MCF 10A (cell line): ENCODE results near the gene DDHD1. TPM values are rescaled to one million over a fixed set of nuclear protein-coding genes. Genes with fewer than 3 reads are reported as not detected.
"Not testable (repeated sequence)": the region's sequence is repeated elsewhere in the genome, so short reads cannot be mapped to it uniquely, and the experiment has no call there.

Source experiments
- BruUV-seq: library from RNA; stranded (reverse); fragments of 400-500 nt; replicated peaks from 2 replicates; lab custom pipeline; 2021; lab: Mats Ljungman, UMichigan
- CTCF ChIA-PET: fragments of 300-600 bp; sonication (Branson Sonifier 250); formaldehyde crosslinking; extraction: SDS; loops from one replicate; lab custom pipeline; 2021; ENCODE audit warnings: antibody characterized with exemption, inconsistent platforms; lab: Yijun Ruan, JAX
- POLR2A ChIA-PET: fragments of 300-600, 350-650 bp; sonication (Branson Sonifier 250); formaldehyde crosslinking; extraction: SDS; loops from one replicate; lab custom pipeline; 2020; ENCODE audit warnings: antibody characterized with exemption, inconsistent platforms; lab: Yijun Ruan, JAX
- DNase-seq: peaks from one replicate; pipeline ENCODE4 v3.0.0-alpha.2; 2018; ENCODE audit not compliant: unreplicated experiment
- H3K27ac Mint-ChIP-seq: one replicate; pipeline ENCODE4 v1.8.0; 2022; ENCODE audit warnings: mild to moderate bottlenecking, low read depth, mixed read lengths; ENCODE audit not compliant: unreplicated experiment
- H3K27me3 Mint-ChIP-seq: one replicate; pipeline ENCODE4 v1.8.0; 2022; ENCODE audit warnings: mixed read lengths; ENCODE audit not compliant: insufficient read depth, unreplicated experiment
- H3K36me3 Mint-ChIP-seq: one replicate; pipeline ENCODE4 v1.8.0; 2022; ENCODE audit warnings: mild to moderate bottlenecking, moderate library complexity, mixed read lengths; ENCODE audit not compliant: insufficient read depth, unreplicated experiment
- H3K4me1 Mint-ChIP-seq: one replicate; pipeline ENCODE4 v1.8.0; 2022; ENCODE audit warnings: mixed read lengths; ENCODE audit not compliant: insufficient read depth, unreplicated experiment
- H3K4me3 Mint-ChIP-seq: one replicate; pipeline ENCODE4 v1.8.0; 2022; ENCODE audit warnings: mild to moderate bottlenecking, moderate library complexity, mixed read lengths; ENCODE audit not compliant: unreplicated experiment
- H3K9me3 Mint-ChIP-seq: one replicate; pipeline ENCODE4 v1.8.0; 2022; ENCODE audit warnings: mixed read lengths; ENCODE audit not compliant: unreplicated experiment
- intact Hi-C: fragments of 100-400 bp; cut with micrococcal nuclease; formaldehyde crosslinking; loops from 2 replicates; pipeline ENCODE4 v1.14.1; 2022
- total RNA-seq: library from RNA; stranded (reverse); gene quantifications from 2 replicates; pipeline ENCODE4 v1.2.3, GENCODE V29; 2022
- TF ChIP-seq, protein P1 (sequence below): fragments of 200-600 bp; IDR thresholded peaks from one replicate; pipeline ENCODE4 v1.8.0; 2022; ENCODE audit warnings: antibody characterized with exemption, mild to moderate bottlenecking; ENCODE audit not compliant: unreplicated experiment

The DDHD1 gene
- total RNA-seq, 1 experiment from 2014 or later, result 16.3 TPM

DNA sequence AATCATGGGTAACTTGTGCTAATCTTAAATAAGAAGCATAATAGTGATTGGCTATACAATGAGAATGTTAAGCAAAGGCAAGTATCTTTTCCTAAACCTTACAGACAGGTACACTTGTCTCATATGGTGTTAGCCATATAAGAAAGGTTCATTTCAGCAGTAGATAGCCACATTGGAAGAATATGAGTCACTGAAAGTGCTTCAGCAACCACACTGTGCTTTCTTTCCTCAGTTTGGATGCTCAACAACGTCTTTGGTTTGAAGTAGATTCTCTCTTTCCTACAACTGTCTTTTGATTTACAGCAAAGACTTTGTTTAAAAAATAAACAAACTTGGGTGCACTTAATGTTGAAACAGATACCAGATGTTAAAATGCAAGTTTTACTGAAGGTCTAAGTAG, 8.9 kb downstream of the DDHD1 start:
- H3K4me1 Mint-ChIP-seq, result peaks cover 6% of the 10 kb centered on the region
- CTCF ChIA-PET, result no interaction called here
- DNase-seq, result no peak
- intact Hi-C loops, result no loop called here
- H3K36me3 Mint-ChIP-seq, result no peaks in the 10 kb centered on the region
- no peaks in the 10 kb centered on the region for H3K27me3 Mint-ChIP-seq
- POLR2A ChIA-PET, result no interaction called here
- no TSS peak for BruUV-seq
- no peak overlapping the region for H3K27ac Mint-ChIP-seq
- TF ChIP-seq, protein P1, sequence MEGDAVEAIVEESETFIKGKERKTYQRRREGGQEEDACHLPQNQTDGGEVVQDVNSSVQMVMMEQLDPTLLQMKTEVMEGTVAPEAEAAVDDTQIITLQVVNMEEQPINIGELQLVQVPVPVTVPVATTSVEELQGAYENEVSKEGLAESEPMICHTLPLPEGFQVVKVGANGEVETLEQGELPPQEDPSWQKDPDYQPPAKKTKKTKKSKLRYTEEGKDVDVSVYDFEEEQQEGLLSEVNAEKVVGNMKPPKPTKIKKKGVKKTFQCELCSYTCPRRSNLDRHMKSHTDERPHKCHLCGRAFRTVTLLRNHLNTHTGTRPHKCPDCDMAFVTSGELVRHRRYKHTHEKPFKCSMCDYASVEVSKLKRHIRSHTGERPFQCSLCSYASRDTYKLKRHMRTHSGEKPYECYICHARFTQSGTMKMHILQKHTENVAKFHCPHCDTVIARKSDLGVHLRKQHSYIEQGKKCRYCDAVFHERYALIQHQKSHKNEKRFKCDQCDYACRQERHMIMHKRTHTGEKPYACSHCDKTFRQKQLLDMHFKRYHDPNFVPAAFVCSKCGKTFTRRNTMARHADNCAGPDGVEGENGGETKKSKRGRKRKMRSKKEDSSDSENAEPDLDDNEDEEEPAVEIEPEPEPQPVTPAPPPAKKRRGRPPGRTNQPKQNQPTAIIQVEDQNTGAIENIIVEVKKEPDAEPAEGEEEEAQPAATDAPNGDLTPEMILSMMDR, result no peak
- H3K4me3 Mint-ChIP-seq, result no peak overlapping the region
- H3K9me3 Mint-ChIP-seq, result peaks cover 23% of the 10 kb centered on the region

DNA sequence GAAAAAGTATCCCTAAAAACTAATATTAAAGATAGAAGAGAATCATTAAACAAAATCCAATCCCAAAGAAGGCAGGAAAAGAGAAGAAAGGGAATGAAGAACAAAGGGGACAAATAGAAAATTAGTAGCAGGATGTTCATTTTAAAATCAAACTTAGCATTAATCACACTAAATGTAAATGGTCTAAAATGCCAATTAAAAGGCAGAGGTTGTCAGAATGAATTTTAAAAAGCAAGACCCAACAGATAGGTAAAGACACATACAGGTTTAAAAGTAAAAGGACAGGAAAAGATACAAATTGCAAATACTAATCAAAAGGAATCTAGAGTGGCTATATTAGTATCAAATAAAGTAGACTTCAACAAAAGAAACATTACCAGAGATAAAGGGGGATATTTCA, 12.5 kb downstream of the DDHD1 start:
- intact Hi-C loops, result no loop called here
- no TSS peak for BruUV-seq
- H3K9me3 Mint-ChIP-seq, result peaks cover 23% of the 10 kb centered on the region

DNA sequence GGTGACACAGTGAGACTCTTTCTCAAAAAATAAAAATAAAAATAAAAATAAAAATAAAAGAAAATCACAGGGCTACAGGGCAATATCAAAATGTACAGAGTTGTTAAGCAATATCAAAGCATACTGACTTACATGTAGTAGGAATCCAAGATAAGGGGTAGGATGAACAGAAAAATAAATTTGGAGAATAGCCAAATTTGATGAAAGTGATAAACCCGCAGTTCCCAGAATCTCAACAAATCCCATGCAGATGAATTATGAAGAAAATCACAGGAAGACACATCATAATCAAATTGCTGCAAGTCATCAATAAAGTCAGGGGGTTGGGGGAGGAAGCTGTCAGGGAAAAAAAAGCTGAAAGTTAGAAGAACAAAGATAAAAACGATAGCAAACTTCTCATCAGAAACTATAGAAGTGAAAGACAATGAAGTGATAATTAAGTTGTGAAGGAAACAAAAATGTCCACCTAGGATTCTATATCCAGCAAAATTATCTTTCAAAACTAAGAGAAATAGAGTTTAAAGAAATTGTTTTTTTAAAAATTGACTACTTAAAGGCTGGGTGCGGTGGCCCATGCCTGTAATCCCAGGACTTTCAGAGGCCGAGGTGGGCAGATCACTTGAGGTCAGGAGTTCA, 15.4 kb downstream of the DDHD1 start:
- BruUV-seq, result no TSS peak
- TF ChIP-seq, protein P1, result no peak
- H3K4me1 Mint-ChIP-seq, result no peaks in the 10 kb centered on the region
- no peaks in the 10 kb centered on the region for H3K36me3 Mint-ChIP-seq
- intact Hi-C loops, result no loop called here
- no peak overlapping the region for H3K4me3 Mint-ChIP-seq
- DNase-seq, result no peak
- H3K27ac Mint-ChIP-seq, result no peak overlapping the region
- CTCF ChIA-PET, result interaction anchor here (0.7 kb wide), 2 partner anchors 68 to 1349 kb away, joined by 3 to 4 read pairs; no protein-coding TSS in a partner anchor
- no peaks in the 10 kb centered on the region for H3K27me3 Mint-ChIP-seq
- POLR2A ChIA-PET, result interaction anchor here (1.8 kb wide), 1 partner anchor 14 kb away, joined by 6 read pairs; no protein-coding TSS in a partner anchor
- peaks cover 19% of the 10 kb centered on the region for H3K9me3 Mint-ChIP-seq

More for the DNA sequence above, 12.5 kb downstream of the DDHD1 start:
- ChIA-PET POLR2A (no interaction called here), CTCF (interaction anchor here (1.0 to 1.2 kb wide), 2 partner anchors 9 to 155 kb away, joined by 3 read pairs; no protein-coding TSS in a partner anchor)
- Mint-ChIP-seq H3K36me3 (no peaks in the 10 kb centered on the region), H3K4me1 (no peaks in the 10 kb centered on the region), H3K27me3 (no peaks in the 10 kb centered on the region), H3K4me3 (no peak overlapping the region), H3K27ac (no peak overlapping the region)
- DNase-seq, result no peak
- TF ChIP-seq, protein P1, result no peak

DNA sequence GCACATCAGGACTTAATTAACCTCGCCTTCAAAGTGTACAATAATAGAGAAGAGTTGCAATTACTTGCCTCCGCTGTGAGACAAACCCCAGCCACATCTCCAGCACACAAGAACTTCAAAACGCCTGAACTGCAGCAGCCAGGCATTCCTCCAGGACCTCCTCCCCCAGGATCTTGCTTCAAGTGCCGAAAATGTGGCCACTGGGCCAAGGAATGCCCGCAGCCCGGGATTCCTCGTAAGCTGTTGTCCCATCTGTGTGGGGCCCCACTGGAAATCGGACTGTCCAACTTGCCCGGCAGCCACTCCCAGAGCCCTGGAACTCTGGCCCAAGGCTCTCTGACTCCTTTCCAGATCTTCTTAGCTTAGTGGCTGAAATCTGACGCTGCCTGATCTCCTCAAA, 22.6 kb downstream of the DDHD1 start:
- DNase-seq, BruUV-seq, H3K36me3 Mint-ChIP-seq, intact Hi-C loops, H3K4me1 Mint-ChIP-seq, CTCF ChIA-PET, POLR2A ChIA-PET, H3K4me3 Mint-ChIP-seq, H3K27me3 Mint-ChIP-seq, H3K9me3 Mint-ChIP-seq, H3K27ac Mint-ChIP-seq: not testable (repeated sequence)
